SK-N-SH (cell line): Measurements from ENCODE around the gene AGAP2.

ENCODE experiments used
- EP300 ChIP-seq, 2 experiments: IDR thresholded peaks; 2 replicates each; pipeline versions ENCODE4 v1.4.0 to v1.6.1; 2012; ENCODE audit warnings: borderline replicate concordance in 1 of 2, low read depth in 1 of 2, low read length in 1 of 2
- FOXJ3 ChIP-seq: sonication (generic); formaldehyde crosslinking; IDR thresholded peaks from 2 replicates; pipeline ENCODE4 v1.5.1; 2020; ENCODE audit warnings: mild to moderate bottlenecking, missing genetic modification reagents
- JUND ChIP-seq: IDR thresholded peaks from 2 replicates; pipeline ENCODE4 v1.4.0; 2012
- MXI1 ChIP-seq: IDR thresholded peaks from 2 replicates; pipeline ENCODE4 v1.6.1; 2012; ENCODE audit warnings: mild to moderate bottlenecking, low read depth, low read length, improper control_type of control experiment
- POLR2AphosphoS5 ChIP-seq: IDR thresholded peaks from 2 replicates; pipeline ENCODE4 v1.6.1; 2012; ENCODE audit warnings: low read depth, low read length
- RAD21 ChIP-seq: IDR thresholded peaks from 2 replicates; pipeline ENCODE4 v1.6.1; 2012; ENCODE audit warnings: mild to moderate bottlenecking, low read length
- RFX5 ChIP-seq: IDR thresholded peaks from 2 replicates; pipeline ENCODE4 v1.6.1; 2012; ENCODE audit warnings: mild to moderate bottlenecking, improper control_type of control experiment, low read length
- TAF1 ChIP-seq: IDR thresholded peaks from 2 replicates; pipeline ENCODE4 v1.6.1; 2012; ENCODE audit warnings: low read depth, mild to moderate bottlenecking, low read length, moderate library complexity, borderline replicate concordance
- YY1 ChIP-seq: IDR thresholded peaks from 2 replicates; pipeline ENCODE4 v1.4.0; 2012; ENCODE audit warnings: low read depth, mild to moderate bottlenecking
- TF ChIP-seq, protein P1 (sequence below): fragments of 200-600 bp; sonication (generic); IDR thresholded peaks from 2 replicates; pipeline ENCODE4 v1.6.1; 2017; ENCODE audit warnings: antibody characterized with exemption, mild to moderate bottlenecking, moderate library complexity
- TF ChIP-seq, protein P2 (sequence below): IDR thresholded peaks from 2 replicates; pipeline ENCODE4 v1.4.0; 2012; ENCODE audit warnings: low read depth
- TF ChIP-seq, protein P3 (sequence below): IDR thresholded peaks from 2 replicates; pipeline ENCODE4 v1.6.1; 2012; ENCODE audit warnings: mild to moderate bottlenecking, low read depth, low read length, moderate library complexity
- TF ChIP-seq, protein P4 (sequence below): IDR thresholded peaks from 2 replicates; pipeline ENCODE4 v1.4.0; 2012; ENCODE audit warnings: low read depth, borderline replicate concordance
- TF ChIP-seq, protein P5 (sequence below): IDR thresholded peaks from 2 replicates; pipeline ENCODE4; 2012

DNA sequence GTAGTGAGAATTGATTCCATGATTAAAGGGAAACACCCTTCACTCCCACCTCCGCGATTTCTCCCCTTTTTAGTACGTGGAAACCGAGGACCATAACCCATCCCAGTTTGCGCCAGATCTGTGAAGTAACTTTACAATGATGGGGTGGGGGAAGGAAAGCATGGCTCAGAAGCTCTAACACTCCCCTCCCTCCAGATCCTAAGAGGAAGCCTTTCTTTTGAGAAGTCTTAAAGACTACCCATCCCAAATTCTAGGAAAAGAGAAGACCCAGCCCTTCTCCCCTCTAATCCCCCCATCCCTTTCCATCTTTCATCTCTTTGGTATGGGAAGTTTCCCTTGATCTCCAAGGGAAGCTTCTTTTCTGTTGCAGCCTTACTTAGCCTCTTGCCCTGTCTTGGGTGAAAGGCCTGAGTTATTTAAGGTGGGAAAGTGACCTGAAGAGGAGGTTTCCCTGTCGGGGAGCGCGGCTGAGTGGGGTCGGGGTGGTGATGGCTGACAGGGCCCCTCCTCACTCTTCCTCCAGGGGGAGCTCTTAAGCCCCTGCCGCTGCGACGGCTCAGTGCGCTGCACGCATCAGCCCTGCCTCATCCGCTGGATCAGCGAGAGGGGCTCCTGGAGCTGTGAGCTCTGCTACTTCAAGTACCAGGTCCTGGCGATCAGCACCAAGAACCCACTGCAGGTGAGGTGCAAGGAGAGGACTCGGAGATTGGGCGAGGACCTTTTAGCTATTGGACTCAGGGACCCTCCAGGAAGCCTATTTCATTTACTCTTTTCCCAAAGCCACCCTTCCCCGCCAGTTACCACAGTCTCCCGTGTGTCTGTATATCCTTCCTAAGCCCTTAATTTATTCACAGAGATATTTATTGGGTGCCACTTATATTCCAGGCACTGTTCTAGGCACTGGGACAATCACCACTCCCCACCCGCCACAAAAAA is 18.1 kb upstream of the AGAP2 start:
- no peak for TF ChIP-seq YY1
- TF ChIP-seq, protein P1, sequence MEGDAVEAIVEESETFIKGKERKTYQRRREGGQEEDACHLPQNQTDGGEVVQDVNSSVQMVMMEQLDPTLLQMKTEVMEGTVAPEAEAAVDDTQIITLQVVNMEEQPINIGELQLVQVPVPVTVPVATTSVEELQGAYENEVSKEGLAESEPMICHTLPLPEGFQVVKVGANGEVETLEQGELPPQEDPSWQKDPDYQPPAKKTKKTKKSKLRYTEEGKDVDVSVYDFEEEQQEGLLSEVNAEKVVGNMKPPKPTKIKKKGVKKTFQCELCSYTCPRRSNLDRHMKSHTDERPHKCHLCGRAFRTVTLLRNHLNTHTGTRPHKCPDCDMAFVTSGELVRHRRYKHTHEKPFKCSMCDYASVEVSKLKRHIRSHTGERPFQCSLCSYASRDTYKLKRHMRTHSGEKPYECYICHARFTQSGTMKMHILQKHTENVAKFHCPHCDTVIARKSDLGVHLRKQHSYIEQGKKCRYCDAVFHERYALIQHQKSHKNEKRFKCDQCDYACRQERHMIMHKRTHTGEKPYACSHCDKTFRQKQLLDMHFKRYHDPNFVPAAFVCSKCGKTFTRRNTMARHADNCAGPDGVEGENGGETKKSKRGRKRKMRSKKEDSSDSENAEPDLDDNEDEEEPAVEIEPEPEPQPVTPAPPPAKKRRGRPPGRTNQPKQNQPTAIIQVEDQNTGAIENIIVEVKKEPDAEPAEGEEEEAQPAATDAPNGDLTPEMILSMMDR, result peak; percentile 56
- TF ChIP-seq EP300 (IDR thresholded peaks at IDR 0.05; ENCODE audit: borderline replicate concordance in 1 of 2, low read depth in 1 of 2, low read length in 1 of 2), result no peak
- TF ChIP-seq RFX5, result no peak
- TF ChIP-seq MXI1, result no peak
- TF ChIP-seq RAD21, result 0 out of 2 replicates have a peak, but pooled peaks have one; percentile 3
- TF ChIP-seq POLR2AphosphoS5, result no peak
- TF ChIP-seq, protein P2, sequence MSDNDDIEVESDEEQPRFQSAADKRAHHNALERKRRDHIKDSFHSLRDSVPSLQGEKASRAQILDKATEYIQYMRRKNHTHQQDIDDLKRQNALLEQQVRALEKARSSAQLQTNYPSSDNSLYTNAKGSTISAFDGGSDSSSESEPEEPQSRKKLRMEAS, result no peak
- TF ChIP-seq TAF1, result no peak
- TF ChIP-seq, protein P3, sequence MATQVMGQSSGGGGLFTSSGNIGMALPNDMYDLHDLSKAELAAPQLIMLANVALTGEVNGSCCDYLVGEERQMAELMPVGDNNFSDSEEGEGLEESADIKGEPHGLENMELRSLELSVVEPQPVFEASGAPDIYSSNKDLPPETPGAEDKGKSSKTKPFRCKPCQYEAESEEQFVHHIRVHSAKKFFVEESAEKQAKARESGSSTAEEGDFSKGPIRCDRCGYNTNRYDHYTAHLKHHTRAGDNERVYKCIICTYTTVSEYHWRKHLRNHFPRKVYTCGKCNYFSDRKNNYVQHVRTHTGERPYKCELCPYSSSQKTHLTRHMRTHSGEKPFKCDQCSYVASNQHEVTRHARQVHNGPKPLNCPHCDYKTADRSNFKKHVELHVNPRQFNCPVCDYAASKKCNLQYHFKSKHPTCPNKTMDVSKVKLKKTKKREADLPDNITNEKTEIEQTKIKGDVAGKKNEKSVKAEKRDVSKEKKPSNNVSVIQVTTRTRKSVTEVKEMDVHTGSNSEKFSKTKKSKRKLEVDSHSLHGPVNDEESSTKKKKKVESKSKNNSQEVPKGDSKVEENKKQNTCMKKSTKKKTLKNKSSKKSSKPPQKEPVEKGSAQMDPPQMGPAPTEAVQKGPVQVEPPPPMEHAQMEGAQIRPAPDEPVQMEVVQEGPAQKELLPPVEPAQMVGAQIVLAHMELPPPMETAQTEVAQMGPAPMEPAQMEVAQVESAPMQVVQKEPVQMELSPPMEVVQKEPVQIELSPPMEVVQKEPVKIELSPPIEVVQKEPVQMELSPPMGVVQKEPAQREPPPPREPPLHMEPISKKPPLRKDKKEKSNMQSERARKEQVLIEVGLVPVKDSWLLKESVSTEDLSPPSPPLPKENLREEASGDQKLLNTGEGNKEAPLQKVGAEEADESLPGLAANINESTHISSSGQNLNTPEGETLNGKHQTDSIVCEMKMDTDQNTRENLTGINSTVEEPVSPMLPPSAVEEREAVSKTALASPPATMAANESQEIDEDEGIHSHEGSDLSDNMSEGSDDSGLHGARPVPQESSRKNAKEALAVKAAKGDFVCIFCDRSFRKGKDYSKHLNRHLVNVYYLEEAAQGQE, result no peak
- no peak for TF ChIP-seq JUND
- TF ChIP-seq, protein P4, sequence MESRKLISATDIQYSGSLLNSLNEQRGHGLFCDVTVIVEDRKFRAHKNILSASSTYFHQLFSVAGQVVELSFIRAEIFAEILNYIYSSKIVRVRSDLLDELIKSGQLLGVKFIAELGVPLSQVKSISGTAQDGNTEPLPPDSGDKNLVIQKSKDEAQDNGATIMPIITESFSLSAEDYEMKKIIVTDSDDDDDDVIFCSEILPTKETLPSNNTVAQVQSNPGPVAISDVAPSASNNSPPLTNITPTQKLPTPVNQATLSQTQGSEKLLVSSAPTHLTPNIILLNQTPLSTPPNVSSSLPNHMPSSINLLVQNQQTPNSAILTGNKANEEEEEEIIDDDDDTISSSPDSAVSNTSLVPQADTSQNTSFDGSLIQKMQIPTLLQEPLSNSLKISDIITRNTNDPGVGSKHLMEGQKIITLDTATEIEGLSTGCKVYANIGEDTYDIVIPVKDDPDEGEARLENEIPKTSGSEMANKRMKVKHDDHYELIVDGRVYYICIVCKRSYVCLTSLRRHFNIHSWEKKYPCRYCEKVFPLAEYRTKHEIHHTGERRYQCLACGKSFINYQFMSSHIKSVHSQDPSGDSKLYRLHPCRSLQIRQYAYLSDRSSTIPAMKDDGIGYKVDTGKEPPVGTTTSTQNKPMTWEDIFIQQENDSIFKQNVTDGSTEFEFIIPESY, result peak; percentile 89
- no peak for TF ChIP-seq FOXJ3 (CRISPR knock-in tag)
- TF ChIP-seq, protein P5, sequence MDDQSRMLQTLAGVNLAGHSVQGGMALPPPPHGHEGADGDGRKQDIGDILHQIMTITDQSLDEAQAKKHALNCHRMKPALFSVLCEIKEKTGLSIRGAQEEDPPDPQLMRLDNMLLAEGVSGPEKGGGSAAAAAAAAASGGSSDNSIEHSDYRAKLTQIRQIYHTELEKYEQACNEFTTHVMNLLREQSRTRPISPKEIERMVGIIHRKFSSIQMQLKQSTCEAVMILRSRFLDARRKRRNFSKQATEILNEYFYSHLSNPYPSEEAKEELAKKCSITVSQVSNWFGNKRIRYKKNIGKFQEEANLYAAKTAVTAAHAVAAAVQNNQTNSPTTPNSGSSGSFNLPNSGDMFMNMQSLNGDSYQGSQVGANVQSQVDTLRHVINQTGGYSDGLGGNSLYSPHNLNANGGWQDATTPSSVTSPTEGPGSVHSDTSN, result no peak
